Cerebellar cortex (tissue), 1 donor: ENCODE results near the gene INS.

Experiments
- DNase-seq: peaks from one replicate; pipeline ENCODE4 v3.0.0-alpha.2; 2015; ENCODE audit warnings: low spot score

INS gene

DNA sequence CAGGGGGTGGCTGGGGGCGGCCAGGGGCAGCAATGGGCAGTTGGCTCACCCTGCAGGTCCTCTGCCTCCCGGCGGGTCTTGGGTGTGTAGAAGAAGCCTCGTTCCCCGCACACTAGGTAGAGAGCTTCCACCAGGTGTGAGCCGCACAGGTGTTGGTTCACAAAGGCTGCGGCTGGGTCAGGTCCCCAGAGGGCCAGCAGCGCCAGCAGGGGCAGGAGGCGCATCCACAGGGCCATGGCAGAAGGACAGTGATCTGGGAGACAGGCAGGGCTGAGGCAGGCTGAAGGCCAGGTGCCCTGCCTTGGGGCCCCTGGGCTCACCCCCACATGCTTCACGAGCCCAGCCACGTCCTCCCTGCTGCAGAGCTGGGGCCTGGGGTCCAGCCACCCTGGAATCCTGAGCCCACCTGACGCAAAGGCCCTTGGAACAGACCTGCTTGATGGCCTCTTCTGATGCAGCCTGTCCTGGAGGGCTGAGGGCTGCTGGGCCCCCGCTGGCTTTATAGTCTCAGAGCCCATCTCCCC, at the start of gene INS:
Gene INS, minus strand, starts transcription at position 474 of the 524 bp plus-strand sequence. Its CDS starts 238 bp downstream, at position 236.
- no peak for DNase-seq

- DNase-seq: no peak
These were observed 49.5 kb upstream of the INS start for GRCh38 chr11:2210366-2211112.

- no peak for DNase-seq
These were observed 48.9 kb upstream of the INS start for GRCh38 chr11:2209900-2210321.

DNA sequence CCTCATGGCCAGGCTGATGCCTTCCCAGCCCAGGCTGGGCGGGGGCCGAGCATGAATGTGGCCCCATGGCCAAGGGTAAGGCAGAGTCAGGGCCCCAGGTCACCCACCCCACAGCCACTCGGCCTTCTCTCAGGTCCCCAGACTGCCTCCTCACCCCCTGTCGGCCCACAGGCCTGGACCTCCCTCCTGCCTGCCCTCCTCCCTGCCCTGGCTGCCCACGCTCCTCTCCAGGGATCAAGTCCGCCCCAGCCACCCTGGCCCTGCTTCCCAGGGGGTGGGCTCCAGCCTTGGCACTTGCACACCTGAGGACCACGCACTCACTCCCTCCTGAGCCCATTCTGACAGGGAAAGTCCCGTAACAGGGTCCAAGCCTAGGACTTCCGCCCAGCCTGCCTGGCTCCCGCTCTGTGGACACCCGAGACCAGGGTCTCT, 48.4 kb upstream of the INS start:
- no peak for DNase-seq

DNA sequence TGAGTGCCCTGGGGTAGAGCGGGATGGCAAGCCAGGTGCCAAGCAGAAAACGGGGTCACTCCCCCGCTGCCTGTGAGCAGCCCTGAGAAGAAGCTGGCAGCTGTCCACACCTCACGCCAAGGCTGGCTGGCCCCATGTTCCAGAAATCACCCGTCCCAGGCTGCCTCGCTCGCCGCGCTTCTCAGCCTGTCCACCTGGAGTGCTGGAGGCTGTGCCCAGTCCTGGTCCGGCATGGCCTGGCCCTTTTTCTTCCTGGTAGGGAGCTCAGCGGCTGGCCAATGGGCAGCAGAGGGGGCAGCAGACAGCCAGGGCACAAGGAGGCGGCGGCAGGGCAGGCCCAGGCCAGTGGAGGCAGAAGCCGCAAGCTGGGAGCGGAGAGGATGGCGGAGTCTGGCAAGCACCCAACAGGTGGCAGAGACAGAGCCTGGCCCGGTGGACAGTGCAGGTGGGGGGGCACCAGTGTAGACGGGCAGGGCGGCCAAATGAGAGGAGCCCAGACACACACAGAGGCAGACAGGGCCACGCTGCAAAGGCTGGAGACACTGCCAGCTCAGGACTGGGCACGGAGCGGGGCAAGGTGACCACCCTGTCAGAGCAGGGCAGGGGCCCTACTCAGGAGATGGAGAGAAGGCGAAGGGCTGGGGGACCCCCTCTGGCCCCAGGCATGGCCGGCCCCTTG, 47.8 kb upstream of the INS start:
- DNase-seq: peak; percentile 90

DNA sequence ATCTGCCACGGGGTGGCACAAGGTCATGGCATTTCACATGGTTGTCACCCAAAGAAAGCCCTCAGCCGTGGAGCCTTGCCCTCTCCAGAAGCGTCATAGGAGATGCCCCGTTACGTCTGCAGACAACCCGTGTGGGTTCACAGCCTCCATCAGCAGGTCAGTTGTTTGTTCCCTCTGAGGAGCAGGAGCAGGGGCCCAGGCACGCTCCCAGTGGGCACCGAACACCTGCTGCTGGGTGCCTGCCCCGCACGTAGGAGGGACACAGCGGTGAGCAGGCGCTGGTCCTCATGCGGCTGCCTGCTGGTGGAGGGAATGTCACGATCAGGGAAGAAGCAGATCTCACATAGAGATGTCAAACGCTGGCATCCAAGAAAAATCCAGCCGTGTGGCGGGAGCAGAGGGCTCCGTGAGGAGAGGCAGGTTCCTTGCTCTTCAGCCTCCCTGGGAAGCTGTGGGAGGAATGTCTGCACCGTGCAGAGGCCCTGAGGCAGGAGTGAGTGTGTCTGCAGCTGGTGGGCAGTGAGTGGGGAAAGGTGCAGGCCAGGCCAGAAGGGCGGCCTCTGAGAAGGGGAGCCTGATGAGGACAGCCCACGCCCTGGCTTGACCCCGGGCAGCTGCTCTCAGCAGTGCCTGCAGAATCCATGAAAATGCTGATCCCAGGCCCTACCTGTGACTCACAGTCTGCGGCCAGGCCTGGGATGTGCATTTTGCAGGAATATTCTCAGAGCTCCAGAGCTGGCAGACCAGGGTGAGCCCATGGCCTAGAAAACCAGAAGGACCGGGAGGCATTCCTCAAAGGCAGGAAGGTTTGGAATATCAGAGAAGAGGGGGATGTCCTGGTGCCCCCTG, 47.0 kb upstream of the INS start:
- no peak for DNase-seq

GRCh38 chr11:2207212-2207611, 46.2 kb upstream of the INS start:
- no peak for DNase-seq

DNA sequence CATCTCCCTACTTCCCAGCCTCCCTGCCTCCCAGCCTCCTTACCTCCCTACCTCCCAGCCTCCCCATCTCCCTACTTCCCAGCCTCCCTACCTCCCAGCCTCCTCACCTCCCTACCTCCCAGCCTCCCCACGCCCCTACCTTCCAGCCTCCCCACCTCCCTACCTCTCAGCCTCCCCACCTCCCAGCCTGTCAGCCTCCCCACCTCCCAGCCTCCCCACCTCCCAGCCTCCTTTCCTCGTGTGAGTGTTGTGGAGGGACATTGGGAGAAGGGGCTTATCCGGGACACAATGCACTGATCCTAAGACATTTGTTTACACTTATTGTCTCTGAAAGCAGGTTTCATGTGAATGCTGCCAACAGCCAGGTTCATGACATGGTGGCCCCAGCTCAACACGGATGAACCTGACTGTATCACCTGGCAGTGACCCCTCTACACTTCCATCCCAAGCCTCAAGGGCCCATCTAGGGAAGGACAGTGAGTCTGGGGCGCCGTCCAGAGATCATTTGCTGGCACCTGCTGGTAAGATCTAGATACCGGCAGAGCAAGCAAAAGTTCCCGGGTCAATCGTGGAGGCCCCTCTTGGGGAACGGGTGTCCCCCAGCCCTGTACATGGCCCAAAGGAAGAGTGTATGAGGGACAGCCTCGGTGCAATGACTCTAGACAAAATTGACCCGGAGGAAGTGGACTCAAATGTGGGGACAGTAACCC, 45.1 kb upstream of the INS start:
- no peak for DNase-seq

DNA sequence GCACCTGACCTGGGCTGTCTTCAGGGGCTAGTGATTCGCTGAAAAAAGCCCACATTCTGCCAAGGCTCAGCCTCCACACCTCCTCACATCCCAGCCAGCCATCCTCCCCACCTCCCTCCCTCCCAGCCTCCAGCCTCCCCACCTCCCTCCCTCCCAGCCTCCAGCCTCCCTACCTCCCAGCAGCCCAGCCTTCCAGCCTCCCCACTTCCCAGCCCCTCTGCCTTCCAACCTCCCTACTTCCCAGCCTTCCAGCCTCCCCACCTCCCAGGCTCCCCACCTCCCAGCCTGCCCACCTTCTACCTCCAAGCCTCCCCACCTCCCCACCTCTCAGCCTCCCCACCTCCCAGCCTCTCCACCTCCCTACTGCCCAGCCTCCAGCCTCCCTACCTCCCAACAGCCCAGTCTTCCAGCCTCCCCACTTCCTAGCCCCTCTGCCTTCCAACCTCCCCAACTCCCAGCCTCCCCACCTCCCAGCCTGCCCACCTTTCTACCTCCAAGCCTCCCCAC, 44.3 kb upstream of the INS start:
- no peak for DNase-seq

- DNase-seq: no peak
These were observed 43.6 kb upstream of the INS start for GRCh38 chr11:2204361-2205213.

- DNase-seq: no peak
These were observed 42.6 kb upstream of the INS start for GRCh38 chr11:2203440-2204259.

- no peak for DNase-seq
These were observed 42.0 kb upstream of the INS start for GRCh38 chr11:2202900-2203439.

- no peak for DNase-seq
These were observed 41.3 kb upstream of the INS start for GRCh38 chr11:2202071-2202899.

GRCh38 chr11:2201542-2201941, 40.5 kb upstream of the INS start:
- no peak for DNase-seq

- DNase-seq: no peak
These were observed 40.0 kb upstream of the INS start for GRCh38 chr11:2200957-2201519.

GRCh38 chr11:2200536-2200935, 39.5 kb upstream of the INS start:
- no peak for DNase-seq

DNA sequence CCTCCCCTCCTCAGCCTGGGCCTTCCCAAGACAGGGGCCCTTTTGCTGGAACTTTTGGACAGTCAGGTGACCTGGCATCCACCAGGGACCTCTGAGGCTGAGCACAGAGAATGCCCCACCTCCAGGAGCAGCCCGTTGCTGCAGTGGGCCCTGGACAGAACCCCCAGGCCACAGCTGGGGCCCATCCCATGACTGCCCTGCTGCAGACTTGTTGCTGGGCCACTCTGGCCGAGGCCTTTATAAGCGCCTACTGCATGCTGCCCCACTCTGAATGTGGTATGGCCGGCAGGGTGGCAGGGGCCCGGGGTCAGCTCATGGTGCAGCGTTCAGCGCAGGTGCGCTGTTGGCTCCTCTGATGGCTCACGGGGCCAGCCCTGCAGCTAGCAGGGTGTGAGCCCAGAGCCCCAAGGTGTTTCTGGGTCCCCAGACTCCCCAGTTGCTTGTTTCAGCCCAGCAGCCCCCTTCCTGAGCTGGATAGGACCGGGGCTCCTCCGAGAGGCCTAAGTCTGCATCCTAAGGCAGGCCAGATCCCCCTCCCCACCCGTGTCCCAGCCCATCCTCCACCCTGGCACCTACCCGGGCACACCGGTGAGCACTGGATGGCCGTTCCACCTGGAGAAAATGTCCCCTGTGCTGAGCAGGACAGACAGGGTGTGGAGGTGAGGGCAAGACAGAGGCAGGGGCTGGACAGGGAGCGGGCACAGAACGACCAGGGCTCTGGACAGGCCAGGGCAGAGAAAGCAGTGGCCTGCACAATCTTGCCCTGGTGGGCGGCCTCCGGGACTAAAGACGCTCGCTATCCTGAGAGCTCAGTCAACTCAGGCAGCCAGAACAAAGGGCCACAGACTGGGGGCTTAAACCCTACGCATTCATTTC, 38.7 kb upstream of the INS start:
- DNase-seq: no peak
